Trophoblast cell (in vitro differentiated cells and primary cell): ENCODE results near the gene TRPV5.

Experiments
- DNase-seq, 2 donors: peaks; one replicate each; pipeline ENCODE4 v3.0.0-alpha.2; 2016
- H2AFZ ChIP-seq: 2 replicates; pipeline ENCODE4 v1.6.1; 2013; ENCODE audit warnings: low read length, moderate library complexity, mild to moderate bottlenecking; ENCODE audit not compliant: insufficient read depth, poor library complexity
- H2AK5ac ChIP-seq: 2 replicates; pipeline ENCODE4 v1.6.1; 2013; ENCODE audit warnings: mild to moderate bottlenecking, low read length
- H2BK120ac ChIP-seq: 2 replicates; pipeline ENCODE4 v1.6.1; 2013; ENCODE audit warnings: low read length, mild to moderate bottlenecking, moderate library complexity; ENCODE audit not compliant: insufficient read depth, poor library complexity
- H2BK12ac ChIP-seq: 2 replicates; pipeline ENCODE4 v1.6.1; 2013; ENCODE audit warnings: mild to moderate bottlenecking, low read length, moderate library complexity
- H2BK5ac ChIP-seq: 2 replicates; pipeline ENCODE4 v1.6.1; 2013; ENCODE audit warnings: low read length, low read depth, moderate library complexity, mild to moderate bottlenecking; ENCODE audit not compliant: poor library complexity
- H3K14ac ChIP-seq: 2 replicates; pipeline ENCODE4 v1.6.1; 2013; ENCODE audit warnings: mild to moderate bottlenecking, low read length
- H3K18ac ChIP-seq: 2 replicates; pipeline ENCODE4 v1.6.1; 2013; ENCODE audit warnings: mild to moderate bottlenecking, low read length
- H3K23ac ChIP-seq: 2 replicates; pipeline ENCODE4 v1.6.1; 2013; ENCODE audit warnings: low read length
- H3K27ac ChIP-seq: 2 replicates; pipeline ENCODE4 v1.5.1; 2013; ENCODE audit warnings: low read depth, mild to moderate bottlenecking, inconsistent platforms, low read length, moderate library complexity
- H3K27me3 ChIP-seq: 2 replicates; pipeline ENCODE4 v1.6.1; 2013; ENCODE audit warnings: inconsistent platforms, mild to moderate bottlenecking, low read length, moderate library complexity; ENCODE audit not compliant: insufficient read depth
- H3K36me3 ChIP-seq, 2 experiments: 1 replicate in 1 of 2; 2 replicates in 1 of 2; pipeline ENCODE4 v1.6.1; 2013; ENCODE audit warnings: low read length in 2 of 2, mild to moderate bottlenecking in 2 of 2, moderate library complexity in 1 of 2; ENCODE audit not compliant: insufficient read depth in 2 of 2, control insufficient read depth in 1 of 2
- H3K4ac ChIP-seq: 2 replicates; pipeline ENCODE4 v1.6.1; 2013; ENCODE audit warnings: low read depth, mild to moderate bottlenecking, low read length, moderate library complexity
- H3K4me1 ChIP-seq, 2 experiments: 1 replicate in 1 of 2; 2 replicates in 1 of 2; pipeline ENCODE4 v1.6.1; 2013; ENCODE audit warnings: low read length in 2 of 2, mild to moderate bottlenecking in 2 of 2, moderate library complexity in 1 of 2; ENCODE audit not compliant: insufficient read depth in 2 of 2, control insufficient read depth in 1 of 2
- H3K4me2 ChIP-seq: 2 replicates; pipeline ENCODE4 v1.6.1; 2013; ENCODE audit warnings: inconsistent platforms, mild to moderate bottlenecking, low read length, moderate library complexity
- H3K4me3 ChIP-seq: 2 replicates; pipeline ENCODE4 v1.5.1; 2013; ENCODE audit warnings: mild to moderate bottlenecking, low read depth, low read length, inconsistent platforms
- H3K79me1 ChIP-seq: one replicate; pipeline ENCODE4 v1.6.1; 2013; ENCODE audit warnings: low read length
- H3K79me2 ChIP-seq: 2 replicates; pipeline ENCODE4 v1.6.1; 2013; ENCODE audit warnings: low read length, mild to moderate bottlenecking; ENCODE audit not compliant: control insufficient read depth, insufficient read depth, poor library complexity
- H3K9ac ChIP-seq: 2 replicates; pipeline ENCODE4 v1.6.1; 2013; ENCODE audit warnings: mild to moderate bottlenecking, low read length
- H3K9me3 ChIP-seq: 2 replicates; pipeline ENCODE4 v1.6.1; 2013; ENCODE audit warnings: low read depth, mild to moderate bottlenecking, control low read depth, inconsistent platforms, low read length; ENCODE audit not compliant: insufficient read depth
- H4K12ac ChIP-seq: 2 replicates; pipeline ENCODE4 v1.6.1; 2013; ENCODE audit warnings: low read depth, mild to moderate bottlenecking, low read length, moderate library complexity
- H4K8ac ChIP-seq: 2 replicates; pipeline ENCODE4 v1.6.1; 2013; ENCODE audit warnings: low read depth, mild to moderate bottlenecking, low read length, moderate library complexity
- H4K91ac ChIP-seq: one replicate; pipeline ENCODE4 v1.6.1; 2013; ENCODE audit warnings: low read depth, mild to moderate bottlenecking, low read length, moderate library complexity
- WGBS: extraction: QIAGEN DNeasy Blood & Tissue Kit; methylation state at CpG from one replicate; pipeline ENCODE4 v1.1.7; 2013; ENCODE audit warnings: missing lambda C conversion rate; ENCODE audit not compliant: insufficient read length, insufficient coverage; ENCODE audit errors: extremely low coverage; 5-methylcytosine and 5-hydroxymethylcytosine counted together

TRPV5 gene

DNA sequence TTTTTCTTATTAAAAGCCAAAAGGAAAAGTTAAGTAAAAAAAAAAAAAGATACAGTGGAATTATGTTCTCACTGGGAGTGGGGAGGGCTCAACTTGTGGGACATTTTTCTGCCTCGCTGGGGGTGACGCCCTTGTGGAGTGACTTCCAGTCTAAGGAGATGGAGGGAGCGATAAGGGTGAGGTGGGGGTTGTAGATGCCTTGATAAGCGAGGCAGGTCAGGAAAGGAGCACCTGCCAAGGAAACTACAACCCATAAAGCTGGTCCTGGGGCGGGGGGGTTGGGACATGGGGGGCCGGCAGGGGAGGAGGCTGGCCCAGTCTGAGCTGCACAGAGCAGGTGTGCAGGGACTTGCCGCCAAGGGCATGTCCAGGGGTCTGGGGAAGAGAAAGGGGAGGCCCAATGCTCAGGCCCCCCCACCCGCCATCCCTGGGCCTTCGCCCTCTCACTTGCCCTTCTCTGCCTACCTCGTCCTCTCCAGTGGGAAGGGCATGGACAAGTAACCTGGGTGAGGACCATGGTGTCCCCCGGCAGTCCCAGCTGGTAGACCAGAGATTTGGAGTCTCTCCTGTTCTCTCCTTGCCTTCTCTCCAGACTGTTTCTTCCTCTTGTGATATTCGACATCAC is 2.5 kb upstream of the TRPV5 start:
- no CpG with 5 or more reads among the region's 12 CpGs for WGBS
- no peak overlapping the region for H3K4ac ChIP-seq
- peaks cover 0 to 3% of the 10 kb centered on the region in 2 experiments for H3K4me1 ChIP-seq
- no peak for DNase-seq
- no peak overlapping the region for H4K8ac ChIP-seq
- no peak overlapping the region for H3K9ac ChIP-seq
- no peak overlapping the region for H2AFZ ChIP-seq
- no peak overlapping the region for H4K91ac ChIP-seq
- no peaks in the 10 kb centered on the region for H3K9me3 ChIP-seq
- no peak overlapping the region for H2BK5ac ChIP-seq
- H4K12ac ChIP-seq, result no peak overlapping the region
- H3K18ac ChIP-seq, result no peak overlapping the region
- no peaks in the 10 kb centered on the region for H3K79me1 ChIP-seq
- no peak overlapping the region for H3K4me3 ChIP-seq
- no peak overlapping the region for H3K14ac ChIP-seq
- no peak overlapping the region for H3K27ac ChIP-seq
- no peak overlapping the region for H2BK120ac ChIP-seq
- H3K4me2 ChIP-seq, result no peak overlapping the region
- H3K36me3 ChIP-seq, result no peaks in the 10 kb centered on the region
- H3K27me3 ChIP-seq, result no peaks in the 10 kb centered on the region
- no peak overlapping the region for H3K23ac ChIP-seq
- no peaks in the 10 kb centered on the region for H3K79me2 ChIP-seq
- H2BK12ac ChIP-seq, result no peak overlapping the region
- no peak overlapping the region for H2AK5ac ChIP-seq

DNA sequence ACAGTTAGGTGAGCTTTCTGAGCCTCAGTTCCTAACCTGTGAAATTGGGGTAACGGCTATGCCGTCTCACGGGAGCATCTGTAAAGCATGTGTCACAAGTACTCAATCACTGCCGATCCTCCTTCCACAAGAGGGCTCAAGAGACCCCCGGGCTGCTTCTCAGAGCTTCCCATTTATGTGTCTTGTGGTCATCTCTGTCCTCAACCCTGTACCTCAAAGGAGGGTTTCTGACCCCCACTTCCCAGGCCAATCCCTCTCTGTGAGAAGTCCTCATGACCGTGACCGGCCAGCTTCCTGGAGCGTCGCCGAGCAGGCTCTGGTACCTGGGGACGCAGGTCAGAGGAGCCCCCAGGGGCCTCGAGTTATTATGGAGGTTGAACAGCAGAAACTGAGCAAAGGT is 510 bp upstream of the TRPV5 start:
- Histone ChIP-seq H3K9me3 (no peaks in the 10 kb centered on the region), H3K23ac (no peak overlapping the region), H2BK12ac (no peak overlapping the region), H4K91ac (no peak overlapping the region), H4K12ac (no peak overlapping the region), H3K9ac (no peak overlapping the region), H3K36me3 (no peaks in the 10 kb centered on the region), H3K79me2 (no peaks in the 10 kb centered on the region), H3K4me1 (no peaks in the 10 kb centered on the region), H2AFZ (no peak overlapping the region), H2BK120ac (no peak overlapping the region), H2BK5ac (no peak overlapping the region), H3K27ac (no peak overlapping the region), H3K4me2 (no peak overlapping the region), H2AK5ac (no peak overlapping the region), H4K8ac (no peak overlapping the region), H3K27me3 (no peaks in the 10 kb centered on the region), H3K4me3 (no peak overlapping the region), H3K14ac (no peak overlapping the region), H3K18ac (no peak overlapping the region), H3K79me1 (no peaks in the 10 kb centered on the region), H3K4ac (no peak overlapping the region)
- no peak for DNase-seq
- no CpG with 5 or more reads among the region's 12 CpGs for WGBS

DNA sequence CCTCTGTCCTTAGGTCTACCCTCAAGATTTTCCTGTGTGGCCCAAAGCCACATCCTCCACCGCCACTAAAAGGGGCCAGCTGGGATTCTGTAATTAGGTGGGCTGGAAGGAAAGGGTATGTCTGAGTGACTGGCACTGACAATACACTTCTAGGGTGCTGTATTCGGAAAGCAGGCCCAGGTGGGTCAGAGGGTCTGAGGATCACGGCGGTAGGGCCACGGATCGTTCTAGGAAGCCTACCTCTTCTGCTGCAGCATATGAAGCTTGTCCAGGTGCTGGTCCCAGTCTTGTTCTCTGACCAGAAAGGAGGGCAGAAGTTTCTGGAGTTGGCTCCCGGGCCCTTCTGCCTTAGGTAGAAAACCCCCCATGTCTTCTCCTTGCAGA is 462 bp downstream of the TRPV5 start:
- Histone ChIP-seq H4K91ac (no peak overlapping the region), H2BK120ac (no peak overlapping the region), H3K79me1 (no peaks in the 10 kb centered on the region), H3K79me2 (no peaks in the 10 kb centered on the region), H2BK12ac (no peak overlapping the region), H4K12ac (no peak overlapping the region), H3K9me3 (no peaks in the 10 kb centered on the region), H3K4me2 (no peak overlapping the region), H3K23ac (no peak overlapping the region), H2AK5ac (no peak overlapping the region), H3K4me3 (no peak overlapping the region), H3K27ac (no peak overlapping the region), H4K8ac (no peak overlapping the region), H3K9ac (no peak overlapping the region), H3K14ac (no peak overlapping the region), H2BK5ac (no peak overlapping the region), H3K4ac (no peak overlapping the region), H2AFZ (no peak overlapping the region), H3K4me1 (no peaks in the 10 kb centered on the region), H3K18ac (no peak overlapping the region), H3K27me3 (no peaks in the 10 kb centered on the region), H3K36me3 (no peaks in the 10 kb centered on the region)
- DNase-seq, result no peak
- WGBS, result no CpG with 5 or more reads among the region's 7 CpGs

DNA sequence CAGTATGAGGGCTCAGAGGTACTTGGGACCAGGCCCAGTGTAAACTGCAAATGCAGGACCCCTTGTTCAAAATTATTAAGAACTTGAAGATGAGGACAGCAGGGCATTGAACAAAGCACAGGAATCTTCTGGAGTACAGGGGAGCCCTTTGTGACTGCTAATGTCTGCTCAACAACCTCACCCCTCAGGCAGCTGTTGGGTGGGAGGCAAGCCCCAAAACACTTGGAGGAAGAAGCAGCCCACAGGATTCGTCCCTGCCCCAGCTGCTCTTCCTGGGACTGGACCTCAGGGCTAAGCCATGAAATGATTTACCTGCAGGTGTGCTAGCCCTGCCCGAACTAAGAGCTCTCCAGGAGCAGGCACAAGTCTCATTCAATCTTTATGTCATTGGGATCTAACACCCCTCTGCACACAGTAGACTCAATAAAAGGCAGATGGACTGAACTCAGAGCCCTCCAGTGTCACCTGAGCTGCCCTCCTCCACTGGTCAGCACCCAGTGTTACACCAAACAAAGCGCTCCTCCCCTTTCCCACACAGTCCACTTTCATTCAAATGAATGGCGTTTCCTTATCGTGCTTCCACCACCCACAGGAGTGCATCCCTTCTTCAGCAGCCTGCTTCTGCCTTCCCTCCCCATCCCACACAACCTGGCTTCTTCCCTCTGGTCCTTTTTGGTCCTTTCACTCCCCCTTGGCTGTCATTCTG is 1.0 kb downstream of the TRPV5 start:
- Histone ChIP-seq H3K14ac (no peak overlapping the region), H3K79me2 (no peaks in the 10 kb centered on the region), H3K23ac (no peak overlapping the region), H2BK5ac (no peak overlapping the region), H3K4me1 (no peaks in the 10 kb centered on the region), H3K79me1 (no peaks in the 10 kb centered on the region), H3K4ac (no peak overlapping the region), H4K91ac (no peak overlapping the region), H3K9me3 (no peaks in the 10 kb centered on the region), H3K4me3 (no peak overlapping the region), H3K18ac (no peak overlapping the region), H4K8ac (no peak overlapping the region), H3K9ac (no peak overlapping the region), H2AK5ac (no peak overlapping the region), H3K27me3 (no peaks in the 10 kb centered on the region), H3K36me3 (no peaks in the 10 kb centered on the region), H2BK120ac (no peak overlapping the region), H2AFZ (no peak overlapping the region), H3K4me2 (no peak overlapping the region), H2BK12ac (no peak overlapping the region), H3K27ac (no peak overlapping the region), H4K12ac (no peak overlapping the region)
- WGBS, result no CpG with 5 or more reads among the region's 5 CpGs
- DNase-seq, result no peak
